Activated CD4-positive, CD25-positive, alpha-beta regulatory T cell treated with anti-CD3 and anti-CD28 coated beads, Interleukin-2, amount 50 U/mL, for 24 hours (primary cell): ENCODE data around the gene ZNF516.

Source experiments
- ATAC-seq, 2 donors: fragments of 150-1000 bp; cut with Tn5 transposase; one replicate each; pipeline ENCODE4 v1.10.0; 2021; ENCODE audit warnings: mild to moderate bottlenecking in 1 of 2, moderate library complexity in 1 of 2

ZNF516 gene

DNA sequence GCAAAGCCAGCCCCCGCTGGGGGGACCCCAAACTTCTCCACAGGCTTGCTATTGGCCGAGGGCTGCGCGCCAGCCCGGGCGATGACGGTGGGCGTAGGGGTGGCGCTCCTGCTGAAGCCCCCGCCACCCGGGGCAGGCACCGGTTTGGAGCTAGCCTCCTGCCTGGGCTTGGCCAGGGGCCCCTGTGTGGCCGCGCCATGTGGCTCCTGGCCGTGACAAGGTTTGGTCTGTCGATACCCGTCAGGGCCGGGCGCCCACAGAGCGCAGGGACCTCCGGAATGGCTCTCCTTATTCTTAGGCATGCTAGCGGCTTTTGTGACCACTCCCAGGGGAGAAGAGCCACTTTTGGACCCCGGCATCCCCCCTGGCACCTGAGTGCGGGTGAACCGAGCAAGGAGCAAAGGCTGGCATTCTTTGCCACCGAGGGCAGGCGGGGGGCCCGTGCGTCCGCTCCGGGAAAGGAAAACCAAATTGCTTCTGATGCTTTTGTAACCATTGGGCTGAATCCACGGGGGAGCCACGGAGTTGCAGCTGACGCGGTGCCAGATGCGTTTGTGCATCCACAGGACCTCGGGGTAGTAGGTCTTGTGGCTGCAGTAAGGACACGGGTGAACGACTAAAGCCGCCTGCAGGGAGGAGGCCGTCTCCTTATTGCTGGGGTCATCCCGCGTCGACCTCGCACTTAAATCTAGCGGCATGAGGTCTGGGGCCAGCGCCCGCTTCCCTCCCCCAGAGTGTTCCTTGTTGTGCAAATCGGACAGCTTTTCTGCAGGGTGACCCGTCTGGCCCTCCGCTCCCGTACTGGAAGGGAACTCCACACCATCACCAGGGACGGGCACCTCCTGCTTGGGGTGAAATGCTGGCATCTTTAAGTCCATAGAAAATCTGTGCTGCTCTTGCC, 115.6 kb downstream of the ZNF516 start:
- ATAC-seq = no peak

DNA sequence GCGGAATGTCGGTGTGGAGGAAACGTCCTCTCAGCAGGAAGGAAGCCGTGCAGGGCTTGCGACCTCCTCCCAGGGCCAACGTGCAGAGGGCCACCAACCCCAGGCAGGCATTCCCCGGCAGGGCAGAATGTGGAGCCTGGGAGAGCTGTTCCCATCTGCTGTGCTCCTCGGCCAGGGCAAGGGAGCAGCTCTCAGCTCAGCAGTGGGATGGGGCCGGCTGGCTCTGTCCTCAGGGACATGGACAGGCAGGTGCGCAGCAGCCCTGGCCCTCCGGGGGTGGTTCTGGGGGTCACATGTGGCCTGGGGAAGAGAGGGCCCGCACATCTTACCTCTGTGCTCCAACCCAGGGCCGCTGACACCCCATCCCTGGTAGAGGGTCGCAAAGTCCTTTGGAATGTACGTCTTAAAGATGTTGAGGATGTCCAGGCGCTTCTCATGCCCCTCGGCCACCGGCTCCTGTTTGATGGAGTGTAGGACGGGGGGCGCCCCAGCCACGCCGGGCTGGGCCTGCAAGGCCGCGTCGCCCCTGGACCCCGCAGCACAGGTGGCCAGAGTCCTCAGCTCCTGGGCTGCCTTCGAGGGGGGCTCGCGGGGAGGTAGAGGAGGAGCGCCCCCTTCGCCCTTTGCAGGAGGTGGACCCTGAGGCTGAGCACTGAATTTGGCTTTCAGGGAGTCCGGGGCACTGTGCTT, 116.4 kb downstream of the ZNF516 start:
- no peak for ATAC-seq

DNA sequence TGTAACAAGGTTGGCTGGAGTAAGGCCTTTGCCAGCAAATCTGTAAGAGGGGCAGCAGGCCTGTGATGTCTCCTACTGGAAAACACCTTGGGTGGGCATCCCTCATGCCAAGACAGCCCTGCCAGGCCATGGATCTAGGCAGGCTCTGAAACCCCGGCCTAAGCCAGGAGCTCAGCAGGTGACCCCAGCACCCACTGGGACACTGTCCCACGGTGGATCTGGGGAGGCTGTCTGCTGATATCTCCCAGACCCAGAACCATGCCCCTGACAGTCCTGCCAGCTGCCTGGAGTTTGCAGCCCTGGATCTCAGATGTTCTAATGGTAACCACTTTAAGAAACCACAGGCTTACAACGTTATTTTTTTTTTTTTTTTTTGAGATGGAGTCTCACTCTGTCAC, 117.7 kb downstream of the ZNF516 start:
- ATAC-seq = no peak

DNA sequence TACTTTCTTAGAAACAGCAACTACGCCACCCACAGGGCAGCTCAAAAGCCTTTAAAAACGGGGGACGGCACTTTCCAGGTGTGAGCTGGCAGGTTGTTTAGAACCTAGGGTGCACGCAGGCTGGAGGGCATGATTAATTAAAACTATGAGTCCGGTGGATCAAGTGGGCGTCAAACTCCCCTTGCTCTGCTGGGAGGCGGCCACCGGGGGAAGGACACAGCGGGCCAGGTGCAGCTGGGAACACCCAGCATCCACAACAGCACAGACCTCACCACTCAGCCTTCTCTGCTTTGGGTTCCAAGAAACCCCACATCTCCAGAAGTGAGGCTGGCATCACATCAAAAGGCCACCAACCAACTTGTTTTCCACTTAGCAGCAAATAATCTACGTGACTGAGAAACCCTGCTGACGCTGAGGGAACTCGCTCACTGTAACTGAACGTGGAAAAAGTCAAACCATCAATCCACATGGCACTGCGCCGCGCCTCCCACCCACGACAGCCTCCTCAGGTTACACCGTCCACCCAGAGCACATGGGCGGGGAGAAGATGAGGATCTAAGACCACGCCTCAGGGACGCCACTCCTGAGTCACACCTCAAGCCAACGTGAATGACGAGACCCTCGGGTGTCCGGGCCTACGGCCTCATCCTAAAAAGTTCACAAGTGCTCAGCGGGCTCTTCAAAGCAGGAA, 118.2 kb downstream of the ZNF516 start:
- ATAC-seq = peak; percentile 50 to 51

DNA sequence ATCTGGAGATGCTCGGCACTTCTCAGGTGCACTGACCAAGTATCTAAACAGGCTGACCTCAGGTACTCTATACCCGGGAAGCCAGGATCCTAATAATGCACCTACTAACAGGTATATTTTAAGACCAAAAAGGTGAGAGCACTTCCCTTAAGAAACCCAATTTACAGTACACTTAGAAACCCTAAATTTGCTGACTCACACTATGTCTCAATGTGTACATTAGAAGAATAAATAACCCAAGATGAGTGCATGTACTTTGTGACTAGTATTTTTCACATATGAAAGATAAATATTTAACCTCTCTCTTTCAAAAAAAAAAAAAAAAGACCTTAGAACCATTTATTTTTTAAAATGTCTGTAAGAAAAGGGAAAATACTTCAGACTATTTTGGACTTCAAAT, 118.8 kb downstream of the ZNF516 start:
- no peak for ATAC-seq

DNA sequence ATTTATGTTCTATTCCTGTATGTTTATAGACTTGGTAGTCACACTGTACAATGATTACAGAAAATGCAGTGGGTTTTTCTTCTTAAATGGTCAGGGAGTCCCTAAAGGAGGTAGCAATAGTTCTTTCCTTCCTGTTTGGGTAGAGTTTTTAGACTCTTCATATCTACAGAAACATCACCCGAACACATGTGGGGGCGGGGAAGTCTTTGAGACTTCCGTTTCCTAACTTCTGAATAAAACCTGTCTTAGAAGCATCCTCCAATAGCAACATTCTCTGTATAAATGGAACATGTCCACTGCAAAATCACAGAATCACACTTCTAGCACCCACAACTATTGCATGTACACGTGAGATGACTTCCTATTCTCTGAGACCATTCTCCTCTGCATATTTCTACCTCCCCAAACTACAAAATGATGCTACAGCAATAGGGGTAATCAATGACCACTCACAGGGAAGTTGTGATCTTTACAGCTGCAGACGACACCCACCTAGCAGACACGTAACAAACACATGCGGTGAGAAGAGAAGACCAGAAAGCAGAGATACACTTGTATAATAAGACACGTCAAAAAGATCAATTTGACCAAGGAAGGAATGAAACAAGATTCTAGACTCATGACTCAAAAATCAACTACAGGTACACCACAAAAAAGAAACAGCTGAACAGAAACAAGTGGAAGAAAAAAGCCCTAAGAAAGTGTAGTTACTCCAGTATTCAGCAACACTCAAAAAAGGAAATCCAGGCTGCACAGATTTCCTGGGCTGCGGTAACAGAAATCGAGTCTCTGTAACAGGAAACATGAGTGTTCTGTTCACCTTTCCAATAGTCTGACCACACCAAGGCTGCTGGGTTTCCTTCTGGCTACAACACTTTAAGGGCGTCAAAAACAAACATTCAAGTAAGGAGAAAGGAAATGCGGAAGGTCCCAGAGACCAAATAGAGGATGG, 120.4 kb downstream of the ZNF516 start:
- ATAC-seq = peak; percentile 75 to 76

DNA sequence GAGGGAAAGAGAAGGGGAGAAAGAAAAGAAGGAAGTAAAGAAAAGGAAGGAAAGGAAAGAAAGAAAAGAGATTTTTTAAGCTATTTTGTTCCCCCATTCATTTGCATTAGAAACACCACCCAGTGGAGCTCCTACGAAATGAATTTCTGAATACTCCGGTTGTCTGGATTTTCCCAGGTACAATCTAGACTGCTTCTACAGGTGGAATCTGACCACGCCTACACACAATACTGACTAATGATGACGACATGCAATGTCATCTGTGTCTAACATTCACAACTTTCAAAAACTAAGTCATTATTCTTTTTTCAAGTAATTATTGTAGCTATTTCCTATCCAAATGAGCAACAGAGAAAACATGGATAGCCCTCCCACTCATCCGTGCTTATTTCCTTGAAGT, 121.7 kb downstream of the ZNF516 start:
- ATAC-seq = no peak

DNA sequence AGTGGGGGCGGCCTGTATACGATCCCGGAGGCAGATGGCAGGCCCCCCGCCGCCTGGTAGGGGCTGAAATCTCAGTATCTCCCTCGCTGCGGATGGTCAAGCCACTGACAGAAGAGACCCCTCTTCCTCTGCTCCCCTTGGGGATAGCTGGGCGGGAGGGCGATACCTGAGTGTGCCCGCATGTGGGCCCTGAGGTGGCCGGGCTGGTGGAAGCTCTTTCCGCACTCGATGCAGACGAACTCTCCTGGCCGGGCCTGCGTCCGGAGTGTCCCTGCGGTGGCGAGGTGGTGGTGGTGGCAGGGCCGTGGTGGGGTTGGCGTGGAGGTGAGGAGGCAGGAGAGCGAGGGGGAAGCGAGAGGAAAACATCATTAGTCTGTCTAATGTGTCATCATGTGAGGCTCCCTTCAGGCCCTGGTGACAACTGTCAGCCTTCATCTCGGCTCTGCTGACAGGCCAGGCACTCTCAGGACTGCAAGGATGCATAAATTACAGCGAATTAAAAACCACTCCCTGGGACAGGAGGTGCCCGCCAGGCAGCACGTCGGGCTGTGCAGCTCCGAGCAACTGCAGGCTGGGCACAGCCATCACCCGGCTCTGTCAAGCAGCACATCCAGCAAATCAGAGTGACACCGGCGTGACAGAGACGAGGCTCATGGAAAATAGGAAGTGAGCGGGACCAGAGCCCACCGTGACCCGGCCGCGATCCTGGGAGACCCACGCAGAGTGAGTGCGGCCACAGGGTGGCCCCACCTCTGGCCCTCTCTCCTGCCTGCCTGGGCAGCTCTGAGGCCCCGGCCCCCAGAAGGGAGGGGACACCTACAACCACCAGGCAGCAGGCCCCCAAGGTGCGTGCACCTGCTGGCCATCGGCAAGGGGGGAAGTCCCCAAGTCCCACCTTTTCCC, 123.5 kb downstream of the ZNF516 start:
- ATAC-seq = no peak

DNA sequence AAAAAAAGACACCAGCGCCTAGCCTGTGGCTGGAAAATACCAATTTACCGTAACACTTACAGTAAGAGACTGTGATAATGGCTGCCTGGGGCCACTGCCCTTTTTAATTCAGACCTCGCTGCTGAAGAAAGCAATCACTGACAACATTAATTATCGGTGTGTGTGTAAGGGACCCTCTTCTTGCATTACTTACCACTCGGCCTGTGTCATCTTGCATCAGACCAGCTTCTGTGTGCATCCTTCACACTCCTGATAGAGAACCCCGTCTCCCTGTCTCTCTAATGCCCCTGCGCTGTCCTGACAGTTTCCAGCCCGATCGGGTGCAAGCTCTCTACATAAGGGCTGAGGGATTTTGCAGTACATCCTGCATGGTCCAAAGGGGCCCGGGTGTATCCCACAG, 124.4 kb downstream of the ZNF516 start:
- ATAC-seq = no peak

DNA sequence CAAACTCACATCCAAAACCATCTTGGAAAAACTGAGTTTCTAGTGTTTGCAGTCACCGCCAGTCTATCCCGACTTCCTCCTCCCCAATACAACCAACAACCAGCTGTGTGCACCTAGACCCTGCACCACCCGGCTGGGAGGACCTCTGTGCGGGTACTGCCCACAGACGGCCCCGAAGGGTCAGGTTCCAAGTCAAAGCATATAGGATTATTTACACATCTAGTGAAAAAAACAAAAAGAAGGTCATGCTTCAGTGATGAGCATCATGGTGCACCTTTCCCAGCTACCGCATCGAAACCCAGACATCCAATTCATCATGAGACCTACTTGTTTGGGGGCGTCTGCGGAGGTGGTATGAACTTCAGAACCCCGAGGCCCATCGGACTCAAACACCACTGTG, 124.8 kb downstream of the ZNF516 start:
- ATAC-seq = no peak

DNA sequence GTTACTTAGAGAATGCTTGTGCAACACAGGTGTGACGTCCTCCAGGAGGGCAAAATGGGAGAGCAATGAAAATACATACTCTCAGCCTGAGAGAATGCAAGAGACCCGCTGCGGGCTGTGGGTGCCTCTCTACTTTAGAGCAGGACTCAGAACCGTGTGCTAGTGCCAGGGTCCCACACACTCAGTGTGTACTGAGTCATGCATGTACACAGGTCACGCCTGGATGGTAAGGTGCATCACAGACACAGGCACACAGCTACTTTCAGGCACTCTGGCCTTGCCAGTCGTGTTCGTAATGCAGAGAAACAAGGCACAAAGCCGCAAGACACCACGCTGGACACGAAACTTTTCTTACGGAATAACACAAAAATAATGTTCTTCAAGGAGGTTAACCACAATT, 125.3 kb downstream of the ZNF516 start:
- ATAC-seq = no peak

DNA sequence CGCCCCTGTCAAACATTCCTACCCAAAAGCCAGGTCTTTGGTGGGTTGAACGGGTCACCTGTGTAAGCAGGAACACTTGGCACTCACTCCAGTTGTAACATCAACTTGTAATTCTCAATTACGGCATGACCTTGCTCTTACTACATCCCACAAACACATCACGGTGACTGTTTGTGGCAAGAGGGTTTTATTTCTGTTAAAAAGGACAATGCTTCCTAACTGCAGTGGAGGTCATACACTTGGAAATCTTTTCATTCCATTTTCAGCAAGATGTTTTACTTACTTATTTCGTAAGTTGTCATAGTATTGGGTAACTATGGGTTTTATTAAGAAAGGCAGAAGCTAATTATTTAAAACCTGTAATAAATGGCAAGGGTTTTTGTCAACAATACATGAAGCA, 126.1 kb downstream of the ZNF516 start:
- no peak for ATAC-seq

DNA sequence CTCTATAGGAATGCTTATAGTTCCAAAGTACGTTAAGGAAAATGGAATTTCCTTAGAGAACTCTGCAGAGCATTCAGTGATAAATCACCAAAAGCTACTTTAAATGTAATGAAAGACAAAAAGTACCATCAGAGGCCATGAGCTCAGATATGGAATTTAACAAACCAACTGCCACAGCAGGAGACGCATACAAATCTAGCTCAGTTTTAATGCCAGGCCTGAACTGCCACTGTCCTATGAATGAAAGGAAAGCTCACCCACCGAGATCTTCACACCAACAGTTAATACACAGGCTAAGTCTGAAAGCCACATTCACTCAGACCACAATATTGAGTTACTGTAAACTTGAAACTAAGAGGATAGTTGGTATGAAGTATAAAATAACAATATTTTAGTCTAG, 126.8 kb downstream of the ZNF516 start:
- no peak for ATAC-seq

DNA sequence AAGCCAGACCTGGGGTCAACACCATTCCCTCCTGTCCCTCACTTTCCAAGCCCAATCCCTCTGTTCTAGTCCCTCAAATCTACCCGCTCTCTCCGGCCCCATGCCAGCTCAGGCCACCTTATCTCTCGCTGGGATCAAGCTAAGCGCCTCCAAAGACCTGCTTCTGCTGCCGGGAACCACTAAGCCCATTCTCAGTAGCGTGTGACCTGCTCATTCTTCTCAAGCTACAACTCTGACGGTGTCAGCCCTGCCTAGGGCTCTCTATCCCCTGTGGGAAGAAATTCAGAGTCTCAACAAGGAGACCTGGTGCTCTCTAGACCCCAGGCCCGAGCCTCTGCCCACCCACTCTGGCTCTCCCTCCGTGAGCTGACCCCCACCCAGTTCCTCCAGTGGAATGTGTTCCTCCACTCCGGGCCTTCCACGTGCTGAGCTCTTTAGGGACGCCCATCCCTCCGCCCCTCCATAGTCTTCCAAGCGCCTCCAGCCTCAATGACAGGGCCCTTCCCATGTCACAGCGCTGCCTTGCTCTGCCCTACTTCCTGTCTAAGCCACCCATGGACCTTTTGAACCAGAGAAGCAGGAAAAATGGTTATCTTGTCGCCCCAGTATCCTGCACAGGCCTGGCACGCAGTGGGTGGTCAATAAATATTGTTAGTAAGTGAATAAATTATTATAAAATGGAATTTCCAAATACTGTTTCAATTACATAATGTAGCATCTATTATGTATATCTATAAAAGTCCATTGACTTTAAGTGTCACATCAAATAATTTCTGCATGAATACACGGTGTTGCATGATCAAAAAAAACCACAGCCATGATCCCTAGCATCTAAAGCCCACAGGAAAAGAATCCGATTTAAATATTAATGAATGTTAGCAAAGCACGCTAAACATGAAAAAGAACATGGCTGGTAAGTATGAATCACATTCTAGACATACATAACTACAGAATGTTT, 127.6 kb downstream of the ZNF516 start:
- no peak for ATAC-seq

DNA sequence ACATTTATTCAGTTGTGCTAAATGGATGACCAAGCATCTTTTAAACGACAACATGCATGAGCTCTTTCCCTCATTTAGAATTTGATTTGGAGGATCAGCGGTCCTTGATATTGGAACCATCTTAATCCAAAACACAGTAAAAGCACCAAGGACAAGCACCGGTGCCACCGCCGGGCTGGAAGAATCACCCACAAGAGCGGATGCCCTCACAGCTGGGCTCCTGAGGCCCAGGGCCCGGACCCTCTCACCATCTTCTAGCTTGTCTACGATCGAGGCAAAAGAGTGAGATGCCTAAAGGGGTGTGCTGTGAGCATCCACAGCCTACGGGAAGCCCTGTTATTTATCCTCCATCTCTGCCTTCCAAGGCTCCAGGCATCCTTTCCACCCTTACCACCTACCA, 129.5 kb downstream of the ZNF516 start:
- ATAC-seq = no peak

DNA sequence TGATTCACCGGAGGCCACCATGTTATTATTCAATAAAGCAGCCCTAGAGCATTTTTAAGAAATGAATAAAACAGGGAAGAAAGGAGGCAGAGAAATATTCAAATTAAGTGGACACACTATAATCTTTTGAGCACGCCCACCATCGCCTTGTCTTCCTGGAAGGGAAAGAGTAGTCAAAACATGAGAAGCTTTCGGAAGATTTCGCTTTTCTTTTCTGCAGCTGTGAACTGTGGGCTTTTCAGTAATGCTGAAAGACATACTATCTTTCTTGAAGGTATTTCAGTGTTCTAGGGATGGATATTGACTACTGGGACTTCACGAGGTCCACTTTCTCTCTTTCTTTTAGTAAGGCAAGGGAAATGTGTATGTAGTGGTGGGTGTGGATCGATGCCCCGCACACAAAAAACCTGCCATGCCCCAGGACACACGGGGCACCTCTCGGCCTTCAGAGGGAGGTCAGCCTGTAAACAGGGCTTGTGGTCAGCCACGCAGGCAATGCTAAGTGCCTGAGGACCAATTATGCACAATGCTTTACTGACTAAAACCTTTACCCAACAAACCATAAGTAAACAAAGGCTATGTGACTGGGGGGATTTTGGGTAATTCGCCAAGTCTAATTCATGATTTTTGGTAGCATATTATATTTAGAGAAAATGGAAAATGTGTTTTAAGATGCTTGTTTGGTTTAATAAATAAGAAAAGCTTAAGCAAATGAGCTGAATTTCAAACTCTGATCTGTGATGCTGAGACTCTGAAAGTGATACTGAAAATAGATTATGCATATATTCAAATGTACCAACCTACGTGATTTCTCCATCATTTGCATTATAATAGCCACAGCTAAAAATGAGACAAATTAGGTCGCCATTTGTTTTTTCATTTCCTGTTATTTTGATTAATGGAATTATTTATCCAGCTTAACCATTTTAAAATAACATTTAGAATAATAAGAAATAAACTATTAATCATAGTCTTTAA, 130.5 kb downstream of the ZNF516 start:
- ATAC-seq = peak; percentile 35 to 38

DNA sequence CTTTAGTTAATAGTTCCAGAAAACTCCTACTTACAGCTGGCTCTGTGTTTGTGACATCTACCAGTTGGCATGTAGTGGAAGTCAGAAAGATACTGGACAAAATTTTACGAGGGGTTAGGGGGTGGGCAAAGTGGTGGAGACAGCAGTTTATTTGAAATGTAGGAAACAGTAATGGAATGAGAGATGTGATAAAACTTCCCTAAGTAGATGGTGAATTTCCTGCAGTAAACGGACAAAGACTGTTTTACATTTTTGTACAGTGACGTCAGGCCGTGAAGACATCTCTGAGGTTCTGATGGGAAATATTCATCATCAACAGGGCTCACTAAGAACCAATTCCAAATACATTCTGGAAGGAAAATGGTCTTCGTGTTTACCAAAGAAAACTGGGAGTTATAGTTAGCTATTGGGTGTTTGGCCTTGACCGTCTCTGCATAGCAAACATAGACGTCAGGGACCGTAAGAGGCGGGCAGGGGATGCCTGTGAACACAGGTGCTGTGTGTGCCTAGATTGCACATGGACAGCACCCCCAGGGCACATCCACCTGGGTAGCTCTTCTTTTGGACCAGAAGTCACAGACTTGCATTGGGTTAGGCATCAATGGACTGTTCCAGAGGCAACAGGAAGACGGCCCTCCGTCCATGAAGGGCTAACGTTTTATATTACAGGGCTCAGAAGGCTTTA, 131.5 kb downstream of the ZNF516 start:
- ATAC-seq = no peak

DNA sequence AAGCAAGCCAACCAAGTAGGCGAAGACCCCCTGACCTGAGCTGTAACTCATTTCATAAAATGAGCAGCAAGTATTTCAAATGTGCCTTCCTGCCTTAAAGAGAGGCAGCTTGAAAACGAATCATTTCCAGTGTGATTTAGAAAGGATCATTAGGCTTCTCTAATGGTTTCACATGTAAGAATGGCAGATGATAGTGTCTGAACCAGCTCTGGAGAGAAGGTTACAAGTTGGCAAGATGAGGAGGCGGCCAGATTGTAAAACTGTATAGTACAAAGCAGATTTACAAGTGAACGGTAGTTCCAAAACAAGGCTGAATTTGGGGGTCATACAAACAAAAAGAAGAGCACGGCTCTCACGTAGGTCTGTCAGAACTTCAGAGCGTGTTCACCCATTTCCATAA, 132.4 kb downstream of the ZNF516 start:
- ATAC-seq = no peak
